Measurements from ENCODE around the gene DNAJC5G. TPM values are rescaled to one million over a fixed set of nuclear protein-coding genes. Genes with fewer than 3 reads are reported as not detected.

DNAJC5G gene
- total and polyA plus RNA-seq, 9 of the 15 experiments (the other 6 are each of a cell fraction or from before 2014, with no cell fraction given) = not detected

DNA sequence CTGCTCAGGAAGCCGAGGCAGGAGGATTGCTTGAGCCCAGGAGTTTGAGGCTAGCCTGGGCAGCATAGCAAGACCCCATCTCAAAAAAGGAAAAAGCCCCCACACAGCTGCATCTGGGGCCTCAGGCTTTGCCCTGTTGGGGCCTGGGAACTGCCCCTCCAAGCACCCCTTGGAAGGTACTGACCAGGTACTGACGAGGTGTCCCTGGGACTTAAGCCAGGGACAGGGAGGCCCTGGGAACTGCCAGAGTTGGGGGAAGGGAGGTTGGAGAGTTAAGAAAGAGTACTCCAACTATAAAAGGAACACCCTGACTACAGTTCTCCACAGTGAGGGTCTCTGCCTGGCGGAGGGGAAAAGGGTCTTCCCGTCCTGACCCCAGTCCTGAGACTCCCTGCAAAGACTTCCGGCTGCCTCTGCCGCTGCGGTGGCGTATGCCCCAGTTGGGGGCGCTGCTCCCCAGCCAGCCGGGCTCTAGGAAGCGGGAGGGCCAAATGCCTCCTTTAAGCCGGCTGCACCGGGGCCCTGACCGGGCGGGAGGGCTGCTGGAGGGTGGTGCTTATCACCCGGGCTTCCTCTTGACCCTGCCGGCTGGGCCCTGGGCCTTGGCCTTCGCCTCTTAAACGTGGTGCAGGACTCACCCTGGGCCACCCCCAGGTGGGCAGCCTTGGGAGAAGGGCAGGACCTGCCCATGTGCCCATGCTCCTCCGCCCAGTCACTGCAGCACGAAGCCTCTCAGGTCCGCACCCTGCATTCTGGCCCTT lies 25.2 kb upstream of the DNAJC5G start (continued):
- TF ChIP-seq, protein P1, sequence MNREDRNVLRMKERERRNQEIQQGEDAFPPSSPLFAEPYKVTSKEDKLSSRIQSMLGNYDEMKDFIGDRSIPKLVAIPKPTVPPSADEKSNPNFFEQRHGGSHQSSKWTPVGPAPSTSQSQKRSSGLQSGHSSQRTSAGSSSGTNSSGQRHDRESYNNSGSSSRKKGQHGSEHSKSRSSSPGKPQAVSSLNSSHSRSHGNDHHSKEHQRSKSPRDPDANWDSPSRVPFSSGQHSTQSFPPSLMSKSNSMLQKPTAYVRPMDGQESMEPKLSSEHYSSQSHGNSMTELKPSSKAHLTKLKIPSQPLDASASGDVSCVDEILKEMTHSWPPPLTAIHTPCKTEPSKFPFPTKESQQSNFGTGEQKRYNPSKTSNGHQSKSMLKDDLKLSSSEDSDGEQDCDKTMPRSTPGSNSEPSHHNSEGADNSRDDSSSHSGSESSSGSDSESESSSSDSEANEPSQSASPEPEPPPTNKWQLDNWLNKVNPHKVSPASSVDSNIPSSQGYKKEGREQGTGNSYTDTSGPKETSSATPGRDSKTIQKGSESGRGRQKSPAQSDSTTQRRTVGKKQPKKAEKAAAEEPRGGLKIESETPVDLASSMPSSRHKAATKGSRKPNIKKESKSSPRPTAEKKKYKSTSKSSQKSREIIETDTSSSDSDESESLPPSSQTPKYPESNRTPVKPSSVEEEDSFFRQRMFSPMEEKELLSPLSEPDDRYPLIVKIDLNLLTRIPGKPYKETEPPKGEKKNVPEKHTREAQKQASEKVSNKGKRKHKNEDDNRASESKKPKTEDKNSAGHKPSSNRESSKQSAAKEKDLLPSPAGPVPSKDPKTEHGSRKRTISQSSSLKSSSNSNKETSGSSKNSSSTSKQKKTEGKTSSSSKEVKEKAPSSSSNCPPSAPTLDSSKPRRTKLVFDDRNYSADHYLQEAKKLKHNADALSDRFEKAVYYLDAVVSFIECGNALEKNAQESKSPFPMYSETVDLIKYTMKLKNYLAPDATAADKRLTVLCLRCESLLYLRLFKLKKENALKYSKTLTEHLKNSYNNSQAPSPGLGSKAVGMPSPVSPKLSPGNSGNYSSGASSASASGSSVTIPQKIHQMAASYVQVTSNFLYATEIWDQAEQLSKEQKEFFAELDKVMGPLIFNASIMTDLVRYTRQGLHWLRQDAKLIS (CRISPR knock-in tag; IDR thresholded peaks at IDR 0.05) = peak; percentile 53; the same call in 1 of the 2 replicates
- TF ChIP-seq, protein P2, sequence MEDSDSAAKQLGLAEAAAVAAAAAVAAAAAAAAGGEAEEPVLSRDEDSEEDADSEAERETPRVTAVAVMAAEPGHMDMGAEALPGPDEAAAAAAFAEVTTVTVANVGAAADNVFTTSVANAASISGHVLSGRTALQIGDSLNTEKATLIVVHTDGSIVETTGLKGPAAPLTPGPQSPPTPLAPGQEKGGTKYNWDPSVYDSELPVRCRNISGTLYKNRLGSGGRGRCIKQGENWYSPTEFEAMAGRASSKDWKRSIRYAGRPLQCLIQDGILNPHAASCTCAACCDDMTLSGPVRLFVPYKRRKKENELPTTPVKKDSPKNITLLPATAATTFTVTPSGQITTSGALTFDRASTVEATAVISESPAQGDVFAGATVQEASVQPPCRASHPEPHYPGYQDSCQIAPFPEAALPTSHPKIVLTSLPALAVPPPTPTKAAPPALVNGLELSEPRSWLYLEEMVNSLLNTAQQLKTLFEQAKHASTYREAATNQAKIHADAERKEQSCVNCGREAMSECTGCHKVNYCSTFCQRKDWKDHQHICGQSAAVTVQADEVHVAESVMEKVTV (CRISPR knock-in tag; IDR thresholded peaks at IDR 0.05) = peak; percentile 95
- TF ChIP-seq HDAC1 (IDR thresholded peaks at IDR 0.05) (peak in 1 of 2 experiments; percentile 9; a peak in 1 of 4 replicates), SRF (CRISPR knock-in tag; IDR thresholded peaks at IDR 0.05) (0 out of 4 replicates have a peak, but pooled peaks of 1 of the 2 experiments have one; percentile 52)

All from K562 (cell line).